ENCODE measurements around the gene FAM83C. TPM values are rescaled to one million over a fixed set of nuclear protein-coding genes. Genes with fewer than 3 reads are reported as not detected.

FAM83C gene
- total RNA-seq, 1 experiment from 2014 or later, result not detected

- no TSS peak for BruUV-seq (replicated peaks)
- Mint-ChIP-seq H3K4me3 (ENCODE audit: unreplicated experiment) (no peak overlapping the region), H3K27ac (ENCODE audit: low read depth, unreplicated experiment) (peak overlapping the region; percentile 58), H3K4me1 (ENCODE audit: insufficient read depth, unreplicated experiment) (peaks cover 34% of the 10 kb centered on the region), H3K9me3 (ENCODE audit: unreplicated experiment) (no peaks in the 10 kb centered on the region), H3K36me3 (ENCODE audit: insufficient read depth, unreplicated experiment) (peaks cover 4% of the 10 kb centered on the region), H3K27me3 (ENCODE audit: insufficient read depth, unreplicated experiment) (no peaks in the 10 kb centered on the region)
- peak; percentile 56 for TF ChIP-seq CTCF (IDR thresholded peaks at IDR 0.05; ENCODE audit: unreplicated experiment)
- CTCF ChIA-PET, result interaction anchor here (0.6 to 7.0 kb wide), 16 partner anchors 9 to 186 kb away, joined by 3 to 151 read pairs (median 4); no protein-coding TSS in a partner anchor
- peak; percentile 82 for DNase-seq (ENCODE audit: unreplicated experiment)
- POLR2A ChIA-PET, result interaction anchor here (0.7 to 11.2 kb wide), 13 partner anchors 9 to 186 kb away, joined by 3 to 227 read pairs (median 3); partner anchors contain the start of genes EIF6 and MMP24OS
- intact Hi-C loops (cut with micrococcal nuclease), result loop anchor here (1.0 kb wide), 1 partner anchor 25 kb away; no protein-coding TSS in a partner anchor
These were observed 37.4 kb upstream of the FAM83C start for GRCh38 chr20:35329435-35330139.

GRCh38 chr20:35328689-35329088 is 36.5 kb upstream of the FAM83C start:
- H3K36me3 Mint-ChIP-seq (ENCODE audit: insufficient read depth, unreplicated experiment), result no peaks in the 10 kb centered on the region
- H3K4me1 Mint-ChIP-seq (ENCODE audit: insufficient read depth, unreplicated experiment), result peaks cover 34% of the 10 kb centered on the region
- BruUV-seq (replicated peaks), result no TSS peak
- H3K27ac Mint-ChIP-seq (ENCODE audit: low read depth, unreplicated experiment), result peak overlapping the region; percentile 58
- ChIA-PET CTCF (interaction anchor here (0.6 to 7.0 kb wide), 12 partner anchors 9 to 185 kb away, joined by 3 to 151 read pairs (median 6); no protein-coding TSS in a partner anchor), POLR2A (interaction anchor here (0.9 to 11.2 kb wide), 7 partner anchors 8 to 51 kb away, joined by 3 to 227 read pairs (median 5); partner anchors contain the start of genes EIF6 and MMP24OS)
- no peak for TF ChIP-seq CTCF (IDR thresholded peaks at IDR 0.05; ENCODE audit: unreplicated experiment)
- no peaks in the 10 kb centered on the region for H3K9me3 Mint-ChIP-seq (ENCODE audit: unreplicated experiment)
- intact Hi-C loops (cut with micrococcal nuclease), result loop anchor here (1.0 kb wide), 1 partner anchor 24 kb away; no protein-coding TSS in a partner anchor
- DNase-seq (ENCODE audit: unreplicated experiment), result no peak
- H3K4me3 Mint-ChIP-seq (ENCODE audit: unreplicated experiment), result no peak overlapping the region
- H3K27me3 Mint-ChIP-seq (ENCODE audit: insufficient read depth, unreplicated experiment), result no peaks in the 10 kb centered on the region

GRCh38 chr20:35328095-35328685 is 36.0 kb upstream of the FAM83C start:
- peaks cover 2% of the 10 kb centered on the region for H3K36me3 Mint-ChIP-seq (ENCODE audit: insufficient read depth, unreplicated experiment)
- POLR2A ChIA-PET, result interaction anchor here (1.7 to 11.2 kb wide), 3 partner anchors 8 to 20 kb away, joined by 5 to 227 read pairs (median 87); no protein-coding TSS in a partner anchor
- peaks cover 34% of the 10 kb centered on the region for H3K4me1 Mint-ChIP-seq (ENCODE audit: insufficient read depth, unreplicated experiment)
- DNase-seq (ENCODE audit: unreplicated experiment), result no peak
- H3K27me3 Mint-ChIP-seq (ENCODE audit: insufficient read depth, unreplicated experiment), result no peaks in the 10 kb centered on the region
- intact Hi-C loops (cut with micrococcal nuclease), result no loop called here
- H3K4me3 Mint-ChIP-seq (ENCODE audit: unreplicated experiment), result no peak overlapping the region
- no peaks in the 10 kb centered on the region for H3K9me3 Mint-ChIP-seq (ENCODE audit: unreplicated experiment)
- no peak for TF ChIP-seq CTCF (IDR thresholded peaks at IDR 0.05; ENCODE audit: unreplicated experiment)
- no TSS peak for BruUV-seq (replicated peaks)
- H3K27ac Mint-ChIP-seq (ENCODE audit: low read depth, unreplicated experiment), result peak overlapping the region; percentile 58
- CTCF ChIA-PET, result interaction anchor here (0.9 to 7.0 kb wide), 3 partner anchors 8 to 31 kb away, joined by 3 to 151 read pairs (median 45); no protein-coding TSS in a partner anchor
